ENCODE results near the gene EHMT1.

GRCh38 chr9:137723783-137724445 is 105.1 kb downstream of the EHMT1 start:
- TF ChIP-seq CTCF (IDR thresholded peaks at IDR 0.05 in 4 of 5, conservative IDR thresholded peaks at IDR 0.05 in 1 of 5) (no peak), POLR2A (IDR thresholded peaks at IDR 0.05) (no peak)
